Heart left ventricle (tissue), 16 donors: Measurements from ENCODE around the gene STX8. TPM values are rescaled to one million over a fixed set of nuclear protein-coding genes. Genes with fewer than 3 reads are reported as not detected.

Source experiments
- ATAC-seq, 4 donors: fragments of 200-7000 bp; cut with Tn5 transposase; one replicate each; pipeline ENCODE4 v1.9.1; 2020 to 2022; ENCODE audit warnings: moderate library complexity in 4 of 4, mild to moderate bottlenecking in 3 of 4, moderate number of reproducible peaks in 1 of 4
- DNase-seq, 5 donors: peaks; one replicate each; pipeline ENCODE4 v3.0.0-alpha.2; 2020
- H3K27ac ChIP-seq, 12 donors: fragments of 200-600 bp; sonication (generic) in 4 of 12; one replicate each; pipeline versions ENCODE4 v1.5.0 to v1.8.0; 2016 to 2022; ENCODE audit warnings: mild to moderate bottlenecking in 2 of 12
- H3K27me3 ChIP-seq, 9 donors: fragments of 200-600 bp; sonication (generic) in 2 of 9; one replicate each; pipeline versions ENCODE4 v1.5.1 to v1.8.0; 2016 to 2022; ENCODE audit warnings: mild to moderate bottlenecking in 3 of 9
- H3K36me3 ChIP-seq, 9 donors: fragments of 200-600 bp; sonication (generic) in 2 of 9; one replicate each; pipeline versions ENCODE4 v1.5.0 to v1.8.0; 2018 to 2022; ENCODE audit warnings: mild to moderate bottlenecking in 2 of 9
- H3K4me1 ChIP-seq, 12 donors: fragments of 200-600 bp; sonication (generic) in 4 of 12; one replicate each; pipeline versions ENCODE4 v1.5.0 to v1.8.0; 2016 to 2022; ENCODE audit warnings: mild to moderate bottlenecking in 3 of 12
- H3K4me3 ChIP-seq, 12 donors: fragments of 200-600 bp; sonication (generic) in 4 of 12; one replicate each; pipeline versions ENCODE4 v1.5.0 to v1.8.0; 2017 to 2022; ENCODE audit warnings: mild to moderate bottlenecking in 9 of 12, moderate library complexity in 4 of 12
- H3K9me3 ChIP-seq, 12 donors: fragments of 200-600 bp; sonication (generic) in 4 of 12; one replicate each; pipeline versions ENCODE4 v1.5.0 to v1.8.0; 2016 to 2022; ENCODE audit warnings: mild to moderate bottlenecking in 1 of 12
- CTCF ChIP-seq, 12 donors: fragments of 200-600 bp; sonication (generic) in 4 of 12; IDR thresholded peaks; one replicate each; pipeline versions ENCODE4 v1.5.0 to v1.8.0; 2018 to 2022; ENCODE audit warnings: antibody characterized with exemption in 12 of 12, mild to moderate bottlenecking in 5 of 12
- POLR2A ChIP-seq, 2 donors: fragments of 450-650 bp; IDR thresholded peaks; one replicate each; pipeline ENCODE4 v1.6.1; 2017; ENCODE audit warnings: antibody characterized with exemption in 2 of 2, mild to moderate bottlenecking in 2 of 2, moderate library complexity in 2 of 2
- WGBS, 4 donors: extraction: QIAGEN DNeasy Blood & Tissue Kit in 2 of 4; methylation state at CpG; one replicate each; pipeline versions ENCODE4 v1.1.5 to v1.1.7; 2013 to 2018; 5-methylcytosine and 5-hydroxymethylcytosine counted together
- intact Hi-C, 10 donors: fragments of 100-400 bp; cut with DNase I; formaldehyde crosslinking; loops; one replicate each; pipeline versions ENCODE4 v1.11.1 to v1.14.2; 2022
- polyA plus RNA-seq, 2 donors: library from polyadenylated mRNA; stranded (reverse); fragments of 200-250 nt; gene quantifications; one replicate each; pipeline ENCODE4 v1.2.3, GENCODE V29; 2013
- total RNA-seq, 9 donors: library from RNA; depleted of rRNA in 2 of 9; stranded (reverse); fragments of >200 nt in 2 of 9; fragmentation: NEBNext Ultra II Directional in 3 of 9; extraction: Animal tissue kit (Norgen Biotek cat#: 25700) in 3 of 9; gene quantifications; one replicate each; pipeline versions ENCODE4 v1.1.0 to v1.2.4, GENCODE V29; 2016 to 2023
- donor health status: ischemic (EF 13 %, LVEDD 7.1; RV severe dilation, severe dysfunction).
- donor health status: healthy with polysubstance abuse.
- donor health status: DM: no; HTN: yes; CAD: no.
- donor health status: DM: no; HTN: no; CAD: no.
- donor health status: ischemic (EF 25% LVEDD 6.9; RV normal size, moderate dysfunction).
- donor health status: ischemic (EF 25% LVEDD 5.7; RV mildly dilated, moderate dysfunction).
- donor health status: healthy.
- donor health status: DM: yes; HTN: yes; CAD: no.
- donor health status: ischemic (EF 35%, LVEDD 5.7; RV mildly dilated, moderate dysfunction).
- donor health status: nonischemic (EF 11% LVEDD 7.7; RV severe dilation, severe dysfunction).
- donor health status: DM: yes; HTN: yes; CAD: no.
- donor health status: PGD.
- donor health status: ischemic (EF 29% LVEDD 5.4; RV normal size, mild dysfunction).
- donor health status: nonischemic (EF 23%, LVEDD 6.1; RV moderate dilation, normal function).

STX8 gene
- total and polyA plus RNA-seq, 11 donors, result 43.2 to 86.0 (median 62.3) TPM

GRCh38 chr17:9229826-9230201, 345.8 kb downstream of the STX8 start:
- no peak overlapping the region for H3K4me3 ChIP-seq
- no peaks in the 10 kb centered on the region for H3K9me3 ChIP-seq
- 80 to 87% (median 85%) methylated on average over 9 of the region's 9 CpGs for WGBS, 4 donors
- no peak overlapping the region for H3K27ac ChIP-seq
- DNase-seq (peak in 1 of 5 donors; percentile 44), ATAC-seq (no peak)
- intact Hi-C loops, result loop anchor here in 1 of 10 donors (5.0 kb wide), 1 partner anchor 37 kb away; no protein-coding TSS in a partner anchor
- TF ChIP-seq POLR2A (IDR thresholded peaks at IDR 0.05), result no peak
- TF ChIP-seq CTCF (IDR thresholded peaks at IDR 0.05), result no peak
- no peaks in the 10 kb centered on the region for H3K36me3 ChIP-seq
- H3K27me3 ChIP-seq, result no peaks in the 10 kb centered on the region
- H3K4me1 ChIP-seq, result peaks cover 0 to 7% (median 0%) of the 10 kb centered on the region in 12 donors

- intact Hi-C loops, result no loop called here
- TF ChIP-seq CTCF (IDR thresholded peaks at IDR 0.05) (no peak), POLR2A (IDR thresholded peaks at IDR 0.05) (no peak)
- 86 to 92% (median 87%) methylated on average over 20 of the region's 20 CpGs for WGBS, 4 donors
- Histone ChIP-seq H3K27ac (no peak overlapping the region), H3K4me1 (peaks cover 0 to 7% (median 0%) of the 10 kb centered on the region in 12 donors), H3K9me3 (no peaks in the 10 kb centered on the region), H3K4me3 (no peak overlapping the region), H3K36me3 (no peaks in the 10 kb centered on the region), H3K27me3 (no peaks in the 10 kb centered on the region)
- ATAC-seq, result no peak
- peak in 2 of 5 donors; percentile 19 to 47 for DNase-seq
Measured at GRCh38 chr17:9229160-9229825, 346.3 kb downstream of the STX8 start.

- H3K4me1 ChIP-seq, result peaks cover 0 to 7% (median 0%) of the 10 kb centered on the region in 12 donors
- TF ChIP-seq POLR2A (IDR thresholded peaks at IDR 0.05) (no peak), CTCF (IDR thresholded peaks at IDR 0.05) (peak in 1 of 12 donors; percentile 4)
- ATAC-seq (peak in 2 of 4 donors; percentile 28 to 33), DNase-seq (peak in 1 of 5 donors; percentile 29)
- no peaks in the 10 kb centered on the region for H3K27me3 ChIP-seq
- H3K36me3 ChIP-seq, result no peaks in the 10 kb centered on the region
- intact Hi-C loops, result no loop called here
- 63 to 75% (median 68%) methylated on average over 16 of the region's 16 CpGs for WGBS, 4 donors
- no peaks in the 10 kb centered on the region for H3K9me3 ChIP-seq
- H3K4me3 ChIP-seq, result no peak overlapping the region
- peak overlapping the region in 2 of 12 donors; percentile 15 to 49 for H3K27ac ChIP-seq
Measured at GRCh38 chr17:9228408-9229159, 347.0 kb downstream of the STX8 start.

GRCh38 chr17:9227819-9228407, 347.7 kb downstream of the STX8 start:
- WGBS, 4 donors, result 75 to 90% (median 80%) methylated on average over 13 of the region's 13 CpGs

More at GRCh38 chr17:9227819-9228407, 347.7 kb downstream of the STX8 start:
- DNase-seq, result peak in 2 of 5 donors; percentile 17 to 45
- Histone ChIP-seq H3K27ac (peak overlapping the region in 2 of 12 donors; percentile 15 to 49), H3K9me3 (no peaks in the 10 kb centered on the region), H3K4me3 (no peak overlapping the region), H3K4me1 (peaks cover 0 to 7% (median 0%) of the 10 kb centered on the region in 12 donors), H3K36me3 (no peaks in the 10 kb centered on the region), H3K27me3 (no peaks in the 10 kb centered on the region)
- intact Hi-C loops, result no loop called here
- TF ChIP-seq CTCF (IDR thresholded peaks at IDR 0.05), result no peak
- TF ChIP-seq POLR2A (IDR thresholded peaks at IDR 0.05), result no peak
- peak in 3 of 4 donors; percentile 2 to 5 (median 3) for ATAC-seq
